HEK293T (cell line): ENCODE data around the gene SP140L.

ENCODE experiments used
- CTCF ChIA-PET: fragments of 350-600 bp; formaldehyde crosslinking; extraction: SDS; loops from one replicate; lab custom pipeline; 2021; ENCODE audit warnings: antibody characterized with exemption, inconsistent platforms; lab: Yijun Ruan, JAX
- POLR2A ChIA-PET: fragments of 350-600 bp; formaldehyde crosslinking; extraction: SDS; loops from one replicate; lab custom pipeline; 2020; ENCODE audit warnings: antibody characterized with exemption, inconsistent platforms; lab: Yijun Ruan, JAX
- DNase-seq: peaks from one replicate; pipeline ENCODE4 v3.0.0; 2012; ENCODE audit warnings: mixed read lengths; ENCODE audit errors: extremely low spot score
- ARNT ChIP-seq: fragments of 450-650 bp; IDR thresholded peaks from 2 replicates; pipeline ENCODE4 v1.6.1; 2017; ENCODE audit warnings: mild to moderate bottlenecking
- BHLHE40 ChIP-seq: fragments of 450-650 bp; IDR thresholded peaks from 2 replicates; pipeline ENCODE4 v1.6.1; 2016; ENCODE audit warnings: mild to moderate bottlenecking, moderate library complexity, borderline replicate concordance
- CTBP1 ChIP-seq: fragments of 450-650 bp; IDR thresholded peaks from 2 replicates; pipeline ENCODE4 v1.6.1; 2016; ENCODE audit warnings: borderline replicate concordance
- ELF4 ChIP-seq: fragments of 450-650 bp; IDR thresholded peaks from 2 replicates; pipeline ENCODE4 v1.6.1; 2017; ENCODE audit warnings: antibody characterized with exemption
- FOXA1 ChIP-seq: fragments of 450-650 bp; IDR thresholded peaks from 2 replicates; pipeline ENCODE4 v1.6.1; 2016; ENCODE audit warnings: mild to moderate bottlenecking
- FOXK2 ChIP-seq: fragments of 450-650 bp; IDR thresholded peaks from 2 replicates; pipeline ENCODE4 v1.6.1; 2016; ENCODE audit warnings: mild to moderate bottlenecking
- FOXM1 ChIP-seq: fragments of 450-650 bp; IDR thresholded peaks from 2 replicates; pipeline ENCODE4 v1.6.1; 2017; ENCODE audit warnings: mild to moderate bottlenecking, borderline replicate concordance
- HDGF ChIP-seq: fragments of 450-650 bp; IDR thresholded peaks from 2 replicates; pipeline ENCODE4 v1.6.1; 2017; ENCODE audit warnings: antibody characterized with exemption, borderline replicate concordance
- L3MBTL2 ChIP-seq: fragments of 450-650 bp; conservative IDR thresholded peaks from 2 replicates; pipeline ENCODE4 v1.6.1; 2016; ENCODE audit warnings: mild to moderate bottlenecking
- LEF1 ChIP-seq: fragments of 450-650 bp; IDR thresholded peaks from 2 replicates; pipeline ENCODE4 v1.6.1; 2017; ENCODE audit warnings: mild to moderate bottlenecking, borderline replicate concordance
- NFRKB ChIP-seq: fragments of 450-650 bp; IDR thresholded peaks from 2 replicates; pipeline ENCODE4 v1.6.1; 2016; ENCODE audit warnings: mild to moderate bottlenecking, moderate library complexity
- PKNOX1 ChIP-seq: fragments of 450-650 bp; IDR thresholded peaks from 2 replicates; pipeline ENCODE4 v1.6.1; 2016
- SP1 ChIP-seq: fragments of 450-650 bp; IDR thresholded peaks from 2 replicates; pipeline ENCODE4 v1.6.1; 2017
- SUZ12 ChIP-seq: fragments of 450-650 bp; IDR thresholded peaks from 2 replicates; pipeline ENCODE4 v1.6.1; 2016; ENCODE audit warnings: mild to moderate bottlenecking
- TARDBP ChIP-seq: fragments of 450-650 bp; IDR thresholded peaks from 2 replicates; pipeline ENCODE4 v1.6.1; 2016
- ZNF384 ChIP-seq: fragments of 450-650 bp; IDR thresholded peaks from 2 replicates; pipeline ENCODE4 v1.6.1; 2016

The SP140L gene

GRCh38 chr2:230443541-230443940, 116.5 kb downstream of the SP140L start:
- no peak for DNase-seq
- ChIA-PET CTCF (no interaction called here), POLR2A (no interaction called here)
- no peak for TF ChIP-seq LEF1
- TF ChIP-seq SP1, result no peak
- TF ChIP-seq NFRKB, result no peak
- no peak for TF ChIP-seq TARDBP
- no peak for TF ChIP-seq FOXA1
- no peak for TF ChIP-seq ARNT
- TF ChIP-seq PKNOX1, result no peak
- no peak for TF ChIP-seq ELF4
- TF ChIP-seq CTBP1, result no peak
- TF ChIP-seq HDGF, result no peak
- TF ChIP-seq L3MBTL2, result no peak
- TF ChIP-seq SUZ12, result no peak
- no peak for TF ChIP-seq FOXM1
- TF ChIP-seq BHLHE40, result no peak
- TF ChIP-seq ZNF384, result no peak
- no peak for TF ChIP-seq FOXK2

- no peak for DNase-seq
- TF ChIP-seq SUZ12 (no peak), SP1 (no peak), CTBP1 (no peak), LEF1 (no peak), TARDBP (no peak)
- POLR2A ChIA-PET, result no interaction called here
- CTCF ChIA-PET, result no interaction called here
These were observed 117.8 kb downstream of the SP140L start for GRCh38 chr2:230444832-230445231.

GRCh38 chr2:230447036-230447435, 120.0 kb downstream of the SP140L start:
- TF ChIP-seq FOXM1 (no peak), NFRKB (no peak), ELF4 (no peak), TARDBP (no peak), SP1 (no peak), BHLHE40 (no peak), HDGF (no peak), FOXK2 (no peak), PKNOX1 (no peak), SUZ12 (no peak), ZNF384 (no peak), FOXA1 (no peak), ARNT (no peak), CTBP1 (no peak), LEF1 (no peak), L3MBTL2 (no peak)
- ChIA-PET CTCF (no interaction called here), POLR2A (no interaction called here)
- no peak for DNase-seq

- no peak for DNase-seq
- CTCF ChIA-PET, result no interaction called here
- TF ChIP-seq TARDBP (no peak), SP1 (no peak), FOXK2 (no peak), ARNT (no peak), FOXA1 (no peak), PKNOX1 (no peak), ELF4 (no peak), L3MBTL2 (no peak), CTBP1 (no peak), ZNF384 (no peak), FOXM1 (no peak), NFRKB (no peak), BHLHE40 (no peak), LEF1 (no peak), HDGF (no peak), SUZ12 (no peak)
- POLR2A ChIA-PET, result no interaction called here
These were observed 120.8 kb downstream of the SP140L start for GRCh38 chr2:230447455-230448451.

GRCh38 chr2:230449901-230450467, 123.0 kb downstream of the SP140L start:
- no peak for DNase-seq
- no peak for TF ChIP-seq NFRKB
- no peak for TF ChIP-seq ZNF384
- TF ChIP-seq BHLHE40, result no peak
- TF ChIP-seq ELF4, result no peak
- no peak for TF ChIP-seq SP1
- TF ChIP-seq LEF1, result no peak
- CTCF ChIA-PET, result no interaction called here
- POLR2A ChIA-PET, result no interaction called here

- ChIA-PET POLR2A (no interaction called here), CTCF (no interaction called here)
- TF ChIP-seq ELF4 (no peak), LEF1 (no peak), HDGF (no peak), ARNT (no peak), ZNF384 (no peak), TARDBP (no peak)
- no peak for DNase-seq
These were observed 126.0 kb downstream of the SP140L start for GRCh38 chr2:230453006-230453405.
